Ectodermal cell (in vitro differentiated cells): ENCODE results near the gene SSH2.

Experiments used
- H3K27ac ChIP-seq: 2 replicates; pipeline ENCODE4 v1.7.0; 2013; ENCODE audit warnings: mild to moderate bottlenecking, low read depth, low read length; ENCODE audit not compliant: insufficient read depth, poor library complexity, severe bottlenecking
- H3K27me3 ChIP-seq: 2 replicates; pipeline ENCODE4 v1.7.0; 2013; ENCODE audit warnings: mild to moderate bottlenecking, low read length; ENCODE audit not compliant: insufficient read depth, control insufficient read depth, poor library complexity, severe bottlenecking
- H3K36me3 ChIP-seq: one replicate; pipeline ENCODE4 v1.7.0; 2013; ENCODE audit warnings: low read length; ENCODE audit not compliant: control insufficient read depth, insufficient read depth
- H3K4me1 ChIP-seq: one replicate; pipeline ENCODE4 v1.7.0; 2013; ENCODE audit warnings: low read length; ENCODE audit not compliant: control insufficient read depth, insufficient read depth
- H3K4me3 ChIP-seq: 2 replicates; pipeline ENCODE4 v1.7.0; 2013; ENCODE audit warnings: low read depth, low read length, control low read depth; ENCODE audit not compliant: insufficient read depth
- H3K9me3 ChIP-seq: 2 replicates; pipeline ENCODE4 v1.7.0; 2013; ENCODE audit warnings: mild to moderate bottlenecking, low read length, moderate library complexity; ENCODE audit not compliant: control insufficient read depth
- WGBS, 2 experiments: methylation state at CpG; one replicate each; pipeline ENCODE4 v1.1.7; 2013; ENCODE audit warnings: missing lambda C conversion rate in 2 of 2; 5-methylcytosine and 5-hydroxymethylcytosine counted together

The SSH2 gene

GRCh38 chr17:29837531-29837930, 92.5 kb downstream of the SSH2 start:
- WGBS, 2 experiments: 93 to 94% methylated on average over 7 of the region's 7 CpGs
- H3K27ac ChIP-seq: no peak overlapping the region
- no peaks in the 10 kb centered on the region for H3K4me1 ChIP-seq
- H3K4me3 ChIP-seq: no peak overlapping the region
- no peaks in the 10 kb centered on the region for H3K36me3 ChIP-seq
- no peaks in the 10 kb centered on the region for H3K9me3 ChIP-seq
- H3K27me3 ChIP-seq: no peaks in the 10 kb centered on the region

- Histone ChIP-seq H3K27me3 (no peaks in the 10 kb centered on the region), H3K36me3 (no peaks in the 10 kb centered on the region), H3K9me3 (no peaks in the 10 kb centered on the region), H3K4me3 (no peak overlapping the region), H3K4me1 (no peaks in the 10 kb centered on the region), H3K27ac (no peak overlapping the region)
- 80 to 96% methylated on average over 5 of the region's 5 CpGs for WGBS, 2 experiments
Observed at GRCh38 chr17:29836643-29837042, 93.4 kb downstream of the SSH2 start.

- Histone ChIP-seq H3K27me3 (no peaks in the 10 kb centered on the region), H3K4me1 (no peaks in the 10 kb centered on the region), H3K36me3 (no peaks in the 10 kb centered on the region), H3K9me3 (no peaks in the 10 kb centered on the region), H3K4me3 (no peak overlapping the region), H3K27ac (no peak overlapping the region)
- 92 to 93% methylated on average over 8 to 10 of the region's 10 CpGs for WGBS, 2 experiments
Observed at GRCh38 chr17:29835435-29836351, 94.3 kb downstream of the SSH2 start.

- WGBS, 2 experiments: no CpG with 5 or more reads among the region's 1 CpG
- Histone ChIP-seq H3K36me3 (no peaks in the 10 kb centered on the region), H3K27ac (no peak overlapping the region), H3K4me1 (peaks cover 4% of the 10 kb centered on the region), H3K27me3 (no peaks in the 10 kb centered on the region), H3K4me3 (no peak overlapping the region), H3K9me3 (no peaks in the 10 kb centered on the region)
Observed at GRCh38 chr17:29833801-29834200, 96.2 kb downstream of the SSH2 start.

- Histone ChIP-seq H3K36me3 (no peaks in the 10 kb centered on the region), H3K4me1 (peaks cover 24% of the 10 kb centered on the region), H3K4me3 (no peak overlapping the region), H3K27ac (peak overlapping the region; percentile 26), H3K27me3 (no peaks in the 10 kb centered on the region), H3K9me3 (no peaks in the 10 kb centered on the region)
- WGBS, 2 experiments: 82 to 89% methylated on average over 3 of the region's 3 CpGs
Observed at GRCh38 chr17:29828676-29829284, 101.2 kb downstream of the SSH2 start.

- Histone ChIP-seq H3K9me3 (no peaks in the 10 kb centered on the region), H3K27me3 (no peaks in the 10 kb centered on the region), H3K4me1 (peaks cover 24% of the 10 kb centered on the region), H3K27ac (no peak overlapping the region), H3K4me3 (no peak overlapping the region), H3K36me3 (no peaks in the 10 kb centered on the region)
Observed at GRCh38 chr17:29827179-29827578, 102.8 kb downstream of the SSH2 start.

GRCh38 chr17:29826114-29826692, 103.8 kb downstream of the SSH2 start:
- no peak overlapping the region for H3K4me3 ChIP-seq
- no peaks in the 10 kb centered on the region for H3K27me3 ChIP-seq
- H3K27ac ChIP-seq: no peak overlapping the region
- H3K36me3 ChIP-seq: no peaks in the 10 kb centered on the region
- H3K9me3 ChIP-seq: no peaks in the 10 kb centered on the region
- 100% methylated on average over 2 of the region's 2 CpGs; no CpG with 5 or more reads in 1 of the 2 experiments for WGBS, 2 experiments
- peaks cover 24% of the 10 kb centered on the region for H3K4me1 ChIP-seq

GRCh38 chr17:29825604-29826003, 104.4 kb downstream of the SSH2 start:
- H3K27me3 ChIP-seq: no peaks in the 10 kb centered on the region
- H3K36me3 ChIP-seq: no peaks in the 10 kb centered on the region
- H3K27ac ChIP-seq: no peak overlapping the region
- H3K4me3 ChIP-seq: no peak overlapping the region
- peaks cover 24% of the 10 kb centered on the region for H3K4me1 ChIP-seq
- 93 to 95% methylated on average over 3 of the region's 3 CpGs for WGBS, 2 experiments
- no peaks in the 10 kb centered on the region for H3K9me3 ChIP-seq

- Histone ChIP-seq H3K27ac (no peak overlapping the region), H3K4me3 (no peak overlapping the region), H3K9me3 (no peaks in the 10 kb centered on the region), H3K27me3 (no peaks in the 10 kb centered on the region), H3K36me3 (no peaks in the 10 kb centered on the region), H3K4me1 (peaks cover 2% of the 10 kb centered on the region)
- WGBS, 2 experiments: 92 to 100% methylated on average over 1 of the region's 1 CpG
Observed at GRCh38 chr17:29821897-29822296, 108.1 kb downstream of the SSH2 start.

GRCh38 chr17:29820425-29820824, 109.6 kb downstream of the SSH2 start:
- H3K4me1 ChIP-seq: no peaks in the 10 kb centered on the region
- H3K36me3 ChIP-seq: no peaks in the 10 kb centered on the region
- no peaks in the 10 kb centered on the region for H3K27me3 ChIP-seq
- H3K4me3 ChIP-seq: no peak overlapping the region
- H3K9me3 ChIP-seq: no peaks in the 10 kb centered on the region
- no peak overlapping the region for H3K27ac ChIP-seq
- 88 to 100% methylated on average over 1 of the region's 1 CpG for WGBS, 2 experiments
